GM12891 (cell line): ENCODE measurements around the gene CCDC18.

Experiments used
- PAX5 ChIP-seq: IDR thresholded peaks from 2 replicates; pipeline ENCODE4 v1.6.1; 2011; ENCODE audit warnings: low read length, moderate library complexity, mild to moderate bottlenecking; ENCODE audit not compliant: insufficient read depth, severe bottlenecking
- POLR2A ChIP-seq: IDR thresholded peaks from 2 replicates; pipeline ENCODE4 v1.6.1; 2011; ENCODE audit warnings: low read depth, low read length, control low read depth

DNA sequence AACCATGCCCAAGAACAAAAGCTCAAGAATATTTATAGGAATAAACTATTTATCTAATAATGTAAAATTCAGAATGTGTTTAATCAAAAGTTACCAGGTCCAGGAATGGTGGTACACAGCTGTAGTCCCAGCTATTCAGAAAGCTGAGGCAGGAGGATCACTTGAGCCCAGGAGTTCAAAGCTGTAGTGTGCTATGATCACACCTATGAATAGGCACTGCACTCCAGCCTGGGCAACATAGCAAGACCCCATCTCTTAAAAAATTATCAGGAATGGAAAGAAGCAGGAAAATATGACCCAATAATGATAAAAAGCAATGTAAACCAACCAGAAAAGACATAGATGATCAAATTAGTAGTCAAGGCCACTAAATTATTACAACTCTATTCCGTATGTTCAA is 103.0 kb downstream of the CCDC18 start:
- no peak for TF ChIP-seq POLR2A
- TF ChIP-seq PAX5: no peak
